Keratinocyte (primary cell): ENCODE measurements around the gene P3R3URF.

Experiments
- EZH2 ChIP-seq: IDR thresholded peaks from one replicate; pipeline ENCODE4 v1.6.1; 2012; ENCODE audit warnings: inconsistent platforms, mild to moderate bottlenecking, low read length, moderate library complexity
- TF ChIP-seq, protein P1 (sequence below), 3 experiments: IDR thresholded peaks in 1 of 3; conservative IDR thresholded peaks in 1 of 3; optimal IDR thresholded peaks in 1 of 3; 2 replicates in 2 of 3; 3 replicates in 1 of 3; pipeline versions ENCODE3 to v1.5.1; 2011; ENCODE audit warnings: low read length in 3 of 3, mild to moderate bottlenecking in 3 of 3, moderate library complexity in 2 of 3, control low read depth in 1 of 3, inconsistent platforms in 1 of 3; ENCODE audit not compliant: insufficient read depth in 2 of 3; ENCODE audit errors: extremely low read depth in 1 of 3

DNA sequence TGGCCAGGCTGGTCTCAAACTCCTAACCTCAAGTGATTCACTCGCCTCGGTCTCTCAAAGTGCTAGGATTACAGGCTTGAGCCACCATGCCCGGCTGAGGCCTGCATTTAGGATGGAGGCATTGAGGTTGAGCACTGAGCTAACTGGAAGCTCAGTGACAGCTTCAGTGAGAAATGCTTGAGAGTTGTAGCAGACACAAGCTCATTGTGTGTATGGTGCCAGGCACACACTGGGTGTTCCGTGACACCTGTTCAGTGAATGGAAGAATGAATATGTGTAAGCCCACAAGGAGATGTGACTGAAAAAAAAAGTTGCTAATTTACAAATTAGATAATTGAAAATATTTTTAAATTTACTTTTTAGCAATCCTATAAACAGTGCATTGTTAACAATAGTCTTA lies 48.7 kb upstream of the P3R3URF start:
- no peak for TF ChIP-seq EZH2
- TF ChIP-seq, protein P1, sequence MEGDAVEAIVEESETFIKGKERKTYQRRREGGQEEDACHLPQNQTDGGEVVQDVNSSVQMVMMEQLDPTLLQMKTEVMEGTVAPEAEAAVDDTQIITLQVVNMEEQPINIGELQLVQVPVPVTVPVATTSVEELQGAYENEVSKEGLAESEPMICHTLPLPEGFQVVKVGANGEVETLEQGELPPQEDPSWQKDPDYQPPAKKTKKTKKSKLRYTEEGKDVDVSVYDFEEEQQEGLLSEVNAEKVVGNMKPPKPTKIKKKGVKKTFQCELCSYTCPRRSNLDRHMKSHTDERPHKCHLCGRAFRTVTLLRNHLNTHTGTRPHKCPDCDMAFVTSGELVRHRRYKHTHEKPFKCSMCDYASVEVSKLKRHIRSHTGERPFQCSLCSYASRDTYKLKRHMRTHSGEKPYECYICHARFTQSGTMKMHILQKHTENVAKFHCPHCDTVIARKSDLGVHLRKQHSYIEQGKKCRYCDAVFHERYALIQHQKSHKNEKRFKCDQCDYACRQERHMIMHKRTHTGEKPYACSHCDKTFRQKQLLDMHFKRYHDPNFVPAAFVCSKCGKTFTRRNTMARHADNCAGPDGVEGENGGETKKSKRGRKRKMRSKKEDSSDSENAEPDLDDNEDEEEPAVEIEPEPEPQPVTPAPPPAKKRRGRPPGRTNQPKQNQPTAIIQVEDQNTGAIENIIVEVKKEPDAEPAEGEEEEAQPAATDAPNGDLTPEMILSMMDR (optimal IDR thresholded peaks at IDR 0.05 in 1 of 3, IDR thresholded peaks at IDR 0.05 in 1 of 3, conservative IDR thresholded peaks at IDR 0.05 in 1 of 3; ENCODE audit: extremely low read depth in 1 of 3, insufficient read depth in 2 of 3, low read length in 3 of 3): no peak
